Lung (tissue), 12 donors: Measurements from ENCODE around the gene LYSMD2. TPM values are rescaled to one million over a fixed set of nuclear protein-coding genes. Genes with fewer than 3 reads are reported as not detected.

Experiments used
- ATAC-seq: fragments of 200-7000 bp; cut with Tn5 transposase; one replicate; pipeline ENCODE4 v1.9.1; 2020; ENCODE audit warnings: moderate number of reproducible peaks; ENCODE audit not compliant: insufficient read depth, low FRiP score
- DNase-seq, 3 donors: peaks; one replicate each; pipeline ENCODE4 v3.0.0-alpha.2; 2013 to 2017
- H3K27ac ChIP-seq, 2 donors: one replicate each; pipeline ENCODE4 v1.5.1; 2013; ENCODE audit warnings: mild to moderate bottlenecking in 2 of 2, moderate library complexity in 2 of 2, control low read depth in 1 of 2, inconsistent platforms in 1 of 2, low read depth in 1 of 2, low read length in 1 of 2
- H3K27me3 ChIP-seq, 3 donors: one replicate each; pipeline ENCODE4 v1.5.1; 2013; ENCODE audit warnings: low read length in 2 of 3; ENCODE audit not compliant: control insufficient read depth in 3 of 3, insufficient read depth in 3 of 3
- H3K36me3 ChIP-seq, 4 donors: one replicate each; pipeline ENCODE4 v1.5.1; 2013; ENCODE audit warnings: low read length in 4 of 4, mild to moderate bottlenecking in 1 of 4, moderate library complexity in 1 of 4; ENCODE audit not compliant: control insufficient read depth in 4 of 4, insufficient read depth in 4 of 4
- H3K4me1 ChIP-seq, 5 donors: one replicate each; pipeline ENCODE4 v1.5.1; 2013; ENCODE audit warnings: low read length in 5 of 5, mild to moderate bottlenecking in 2 of 5, moderate library complexity in 1 of 5; ENCODE audit not compliant: control insufficient read depth in 5 of 5, insufficient read depth in 5 of 5
- H3K4me3 ChIP-seq: one replicate; pipeline ENCODE4 v1.5.1; 2013; ENCODE audit warnings: mild to moderate bottlenecking, control low read depth, moderate library complexity
- H3K9ac ChIP-seq, 2 donors: one replicate each; pipeline ENCODE4 v1.5.1; 2013; ENCODE audit warnings: low read length in 2 of 2, control low read depth in 1 of 2; ENCODE audit not compliant: insufficient read depth in 1 of 2
- H3K9me3 ChIP-seq, 4 donors: one replicate each; pipeline ENCODE4 v1.5.1; 2013; ENCODE audit warnings: low read length in 3 of 4, mild to moderate bottlenecking in 1 of 4, moderate library complexity in 1 of 4; ENCODE audit not compliant: control insufficient read depth in 4 of 4, insufficient read depth in 3 of 4
- CTCF ChIP-seq: IDR thresholded peaks from 2 replicates; pipeline ENCODE4 v1.5.1; 2012; ENCODE audit warnings: mild to moderate bottlenecking; ENCODE audit errors: control extremely low read depth, extremely low read depth
- whole genome bisulfite sequencing, 2 donors: extraction: QIAGEN DNeasy Blood & Tissue Kit; methylation state at CpG; one replicate each; pipeline ENCODE4 v1.1.7; 2013; 5-methylcytosine and 5-hydroxymethylcytosine counted together
- polyA plus RNA-seq, 2 donors: library from polyadenylated mRNA; stranded (reverse); fragments of 200-250 nt; gene quantifications; one replicate each; pipeline ENCODE4 v1.2.1, GENCODE V29; 2013
- total RNA-seq, 2 donors: library from RNA; depleted of rRNA in 1 of 2; stranded (reverse); fragments of >200 nt in 1 of 2; gene quantifications; one replicate each; pipeline ENCODE4 v1.2.1, GENCODE V29; 2014 to 2021
- donor health status: control.
- donor health status: control.
- donor health status: Bipolar disorder and iron deficiency.
- donor health status: healthy.
- donor health status: DM: yes; HTN: yes; CAD: no.

The LYSMD2 gene
- total and polyA plus RNA-seq, 4 donors = 8.1 to 17.4 (median 13.6) TPM

DNA sequence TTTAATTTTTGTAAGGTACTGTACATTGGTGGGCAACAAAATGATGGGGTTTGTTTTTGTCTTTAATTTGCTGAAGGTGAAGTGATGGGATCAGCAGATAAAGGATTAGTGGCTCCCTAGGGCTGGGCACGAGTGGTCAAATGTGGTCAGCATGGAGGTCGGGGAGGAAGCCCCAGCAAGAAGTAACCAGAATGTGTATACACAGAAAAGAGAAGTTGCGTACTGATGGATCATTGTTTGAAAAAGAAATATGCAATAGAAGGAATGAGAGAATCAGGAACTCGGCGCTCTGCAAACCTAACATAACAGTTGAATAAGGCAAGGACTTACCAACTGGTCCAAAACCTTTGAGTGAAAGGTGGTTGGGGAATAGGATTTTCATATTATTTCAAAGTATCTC, 15.4 kb upstream of the LYSMD2 start:
- Histone ChIP-seq H3K36me3 (no peaks in the 10 kb centered on the region), H3K4me3 (no peak overlapping the region), H3K9me3 (no peaks in the 10 kb centered on the region), H3K27me3 (peaks cover 0 to 57% (median 38%) of the 10 kb centered on the region in 3 donors), H3K9ac (no peak overlapping the region), H3K27ac (no peak overlapping the region), H3K4me1 (peaks cover 0 to 10% (median 4%) of the 10 kb centered on the region in 5 donors)
- ATAC-seq (no peak), DNase-seq (no peak)
- TF ChIP-seq CTCF = no peak
- 38 to 59% methylated on average over 5 of the region's 5 CpGs for WGBS, 2 donors

DNA sequence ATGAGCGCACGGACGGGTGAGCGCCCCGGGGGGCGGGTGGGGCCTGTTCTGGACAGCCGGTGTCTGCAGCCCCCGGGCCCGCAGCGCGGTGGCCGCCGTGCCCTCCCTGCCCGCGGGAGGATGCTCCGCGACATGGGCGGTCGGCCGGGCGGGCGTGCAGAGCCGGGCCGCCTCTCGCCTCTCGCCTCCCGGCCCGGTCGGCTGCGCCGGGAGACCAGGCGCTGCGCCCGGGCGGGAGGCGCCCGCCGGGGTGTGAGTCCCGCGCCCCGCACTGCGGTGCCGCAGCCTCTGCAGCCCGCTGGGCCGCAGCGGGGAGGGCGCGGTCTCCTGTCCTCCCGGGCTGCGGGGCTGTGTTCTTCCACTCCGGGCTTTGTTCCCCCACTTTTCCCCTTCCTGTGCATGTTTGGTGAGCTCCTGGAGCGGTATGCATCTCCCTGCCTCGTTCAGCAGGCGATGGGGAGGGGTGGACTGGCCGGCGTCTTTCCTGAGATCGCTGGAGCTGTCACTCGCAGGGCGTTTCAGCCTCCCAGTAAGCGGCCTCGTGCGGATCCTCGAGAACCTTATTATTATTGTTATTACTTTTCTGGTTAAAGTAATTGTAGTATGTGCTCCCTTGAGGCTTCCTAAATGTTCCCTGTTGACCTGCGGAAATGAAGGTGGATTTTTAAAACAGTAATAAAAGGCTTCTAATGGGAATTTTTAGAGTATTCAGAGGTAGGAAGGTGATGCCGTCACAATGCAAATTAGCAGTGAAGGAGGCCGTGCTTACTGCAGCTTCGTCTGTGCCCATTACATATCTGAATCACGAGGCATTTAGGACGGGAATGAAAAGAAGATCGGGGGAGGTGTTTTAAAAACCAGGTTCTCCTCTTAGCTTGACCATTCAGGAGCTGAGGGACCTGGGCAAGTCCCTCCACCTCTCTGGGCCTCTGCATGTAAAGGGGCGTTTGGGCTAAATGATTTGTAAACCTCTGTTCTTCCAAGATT, 14.5 kb upstream of the LYSMD2 start:
- H3K27me3 ChIP-seq = peaks cover 0 to 57% (median 41%) of the 10 kb centered on the region in 3 donors
- H3K36me3 ChIP-seq = no peaks in the 10 kb centered on the region
- ATAC-seq (peak; percentile 20), DNase-seq (peak in 2 of 3 donors; percentile 38 to 46)
- peak overlapping the region; percentile 92 for H3K4me3 ChIP-seq
- WGBS, 2 donors = 4% methylated on average over 57 to 71 of the region's 71 CpGs
- H3K27ac ChIP-seq = peak overlapping the region; percentile 63 to 70
- TF ChIP-seq CTCF = no peak
- peaks cover 0 to 10% (median 4%) of the 10 kb centered on the region in 5 donors for H3K4me1 ChIP-seq
- H3K9ac ChIP-seq = no peak overlapping the region
- no peaks in the 10 kb centered on the region for H3K9me3 ChIP-seq

DNA sequence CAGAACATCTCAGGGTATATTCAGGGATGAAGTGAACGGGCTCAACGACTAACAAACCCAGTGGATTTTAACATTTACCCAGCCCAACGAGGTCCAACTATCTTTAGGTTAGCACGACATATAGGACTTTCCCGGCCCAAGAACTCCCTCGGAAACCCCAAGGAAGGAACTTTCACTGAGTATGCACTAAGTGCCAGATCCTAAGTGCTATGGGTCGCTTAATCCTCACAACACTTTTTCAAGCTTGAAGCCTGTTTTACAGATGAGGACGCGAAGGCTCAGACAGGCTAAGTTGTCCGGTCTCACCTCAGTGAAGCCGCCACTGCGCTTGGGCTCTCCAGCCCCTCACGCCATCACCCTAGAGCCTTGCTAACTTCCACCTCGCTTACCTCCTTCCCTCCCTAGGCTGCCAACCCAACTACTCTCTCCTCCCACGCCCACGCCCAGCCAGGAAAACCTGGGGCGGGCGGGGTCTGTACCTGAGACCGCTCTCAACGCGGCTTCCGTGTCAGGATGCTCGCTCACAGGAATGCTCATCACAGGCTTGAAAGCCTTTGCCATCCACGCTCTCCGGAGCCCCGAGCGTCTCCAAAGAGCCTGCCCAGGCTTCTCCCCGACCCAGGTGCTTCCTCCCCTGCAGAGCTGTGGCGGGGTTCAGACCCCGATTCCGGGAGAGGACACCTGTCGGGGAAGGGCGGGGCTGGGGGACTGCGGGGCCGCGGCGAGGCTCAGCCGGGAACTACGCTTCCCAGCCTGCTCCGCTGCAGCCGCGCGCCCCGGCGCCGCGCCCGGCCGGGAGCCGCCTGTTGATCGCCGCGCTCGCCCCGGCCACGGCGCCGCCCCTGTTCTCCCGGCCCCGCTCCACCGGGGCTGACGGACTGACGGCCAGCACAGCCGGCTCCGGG, 13.6 kb upstream of the LYSMD2 start, which contains the start of gene TMOD2:
Gene TMOD2, plus strand, starts transcription at position 806 of the 905 bp plus-strand sequence. CDS start 14,845 bp downstream, outside the sequence.
- ATAC-seq (peak; percentile 90), DNase-seq (peak; percentile 26 to 56 (median 35))
- H3K36me3 ChIP-seq = no peaks in the 10 kb centered on the region
- no peak within 1 kb of the TSS for H3K9ac ChIP-seq
- no peaks in the 10 kb centered on the region for H3K9me3 ChIP-seq
- peak within 1 kb of the TSS; percentile 92 for H3K4me3 ChIP-seq
- 9 to 15% methylated on average over 46 to 65 of the region's 65 CpGs for WGBS, 2 donors
- H3K4me1 ChIP-seq = peaks cover 0 to 10% (median 4%) of the 10 kb centered on the region in 5 donors
- no peak for TF ChIP-seq CTCF
- H3K27me3 ChIP-seq = peaks cover 0 to 57% (median 41%) of the 10 kb centered on the region in 3 donors
- H3K27ac ChIP-seq = peak within 1 kb of the TSS; percentile 63 to 70
